ENCODE data around the gene NCAM1. TPM values are rescaled to one million over a fixed set of nuclear protein-coding genes. Genes with fewer than 3 reads are reported as not detected.

The NCAM1 gene
- total RNA-seq, 2 experiments from 2014 or later, result 0.34 TPM; not detected in 1

DNA sequence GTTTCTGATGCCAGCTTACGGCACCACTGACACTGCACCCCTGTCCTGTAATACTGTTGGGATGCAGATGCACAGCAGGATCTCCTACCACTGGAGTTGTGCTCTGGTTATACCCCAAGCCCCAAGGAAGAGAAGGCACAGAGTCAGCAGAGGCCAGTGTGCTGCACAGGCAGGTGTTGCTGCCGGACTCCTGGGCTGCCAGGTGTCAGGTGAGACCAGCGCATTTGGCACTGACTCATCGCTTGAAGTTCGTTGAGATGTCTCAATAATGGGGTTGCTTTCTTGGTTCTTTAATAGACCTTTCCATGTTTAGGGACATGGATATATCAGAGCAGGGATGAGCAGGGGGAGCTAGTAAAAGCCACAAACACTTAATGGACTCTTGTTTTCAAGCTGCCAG is 277.5 kb downstream of the NCAM1 start:
- ChIA-PET CTCF (no interaction called here), POLR2A (no interaction called here)
- DNase-seq (no peak), ATAC-seq (ENCODE audit: poor library complexity) (no peak)
- H3K4me3 Mint-ChIP-seq, result no peak overlapping the region
- peaks cover 35% of the 10 kb centered on the region for H3K27me3 Mint-ChIP-seq
- Histone ChIP-seq H3K4me3 (ENCODE audit: low read length) (no peak overlapping the region), H3K27me3 (ENCODE audit: control insufficient read depth in 1 of 2, insufficient read depth in 2 of 2, low read length in 2 of 2) (peaks cover 0 to 3% of the 10 kb centered on the region in 2 experiments), H3K36me3 (ENCODE audit: insufficient read depth, low read length) (no peaks in the 10 kb centered on the region), H3K4me1 (ENCODE audit: insufficient read depth, low read length) (peaks cover 8% of the 10 kb centered on the region), H3K27ac (ENCODE audit: low read depth in 1 of 2, low read length in 2 of 2) (no peak overlapping the region), H3K9me3 (ENCODE audit: control insufficient read depth in 1 of 2, insufficient read depth in 1 of 2, low read length in 2 of 2) (no peaks in the 10 kb centered on the region)
- intact Hi-C loops (cut with DNase I, micrococcal nuclease), result no loop called here
- TF ChIP-seq, protein P1, sequence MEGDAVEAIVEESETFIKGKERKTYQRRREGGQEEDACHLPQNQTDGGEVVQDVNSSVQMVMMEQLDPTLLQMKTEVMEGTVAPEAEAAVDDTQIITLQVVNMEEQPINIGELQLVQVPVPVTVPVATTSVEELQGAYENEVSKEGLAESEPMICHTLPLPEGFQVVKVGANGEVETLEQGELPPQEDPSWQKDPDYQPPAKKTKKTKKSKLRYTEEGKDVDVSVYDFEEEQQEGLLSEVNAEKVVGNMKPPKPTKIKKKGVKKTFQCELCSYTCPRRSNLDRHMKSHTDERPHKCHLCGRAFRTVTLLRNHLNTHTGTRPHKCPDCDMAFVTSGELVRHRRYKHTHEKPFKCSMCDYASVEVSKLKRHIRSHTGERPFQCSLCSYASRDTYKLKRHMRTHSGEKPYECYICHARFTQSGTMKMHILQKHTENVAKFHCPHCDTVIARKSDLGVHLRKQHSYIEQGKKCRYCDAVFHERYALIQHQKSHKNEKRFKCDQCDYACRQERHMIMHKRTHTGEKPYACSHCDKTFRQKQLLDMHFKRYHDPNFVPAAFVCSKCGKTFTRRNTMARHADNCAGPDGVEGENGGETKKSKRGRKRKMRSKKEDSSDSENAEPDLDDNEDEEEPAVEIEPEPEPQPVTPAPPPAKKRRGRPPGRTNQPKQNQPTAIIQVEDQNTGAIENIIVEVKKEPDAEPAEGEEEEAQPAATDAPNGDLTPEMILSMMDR (IDR thresholded peaks at IDR 0.05), result no peak
- H3K36me3 Mint-ChIP-seq (ENCODE audit: low read depth), result no peaks in the 10 kb centered on the region
- no peak overlapping the region for H3K27ac Mint-ChIP-seq
- no peaks in the 10 kb centered on the region for H3K9me3 Mint-ChIP-seq
- H3K4me1 Mint-ChIP-seq (ENCODE audit: low read depth), result peaks cover 13% of the 10 kb centered on the region

GRCh38 chr11:113240389-113240788 is 279.2 kb downstream of the NCAM1 start:
- CTCF ChIA-PET, result no interaction called here
- no peak overlapping the region for H3K27ac Mint-ChIP-seq
- H3K9me3 Mint-ChIP-seq, result no peaks in the 10 kb centered on the region
- TF ChIP-seq, protein P1 (IDR thresholded peaks at IDR 0.05), result no peak
- H3K27me3 Mint-ChIP-seq, result peaks cover 43% of the 10 kb centered on the region
- Histone ChIP-seq H3K9me3 (ENCODE audit: control insufficient read depth in 1 of 2, insufficient read depth in 1 of 2, low read length in 2 of 2) (no peaks in the 10 kb centered on the region), H3K4me1 (ENCODE audit: insufficient read depth, low read length) (peaks cover 8% of the 10 kb centered on the region), H3K27ac (ENCODE audit: low read depth in 1 of 2, low read length in 2 of 2) (no peak overlapping the region), H3K27me3 (ENCODE audit: control insufficient read depth in 1 of 2, insufficient read depth in 2 of 2, low read length in 2 of 2) (peaks cover 2 to 3% of the 10 kb centered on the region in 2 experiments), H3K36me3 (ENCODE audit: insufficient read depth, low read length) (no peaks in the 10 kb centered on the region), H3K4me3 (ENCODE audit: low read length) (no peak overlapping the region)
- DNase-seq (no peak), ATAC-seq (ENCODE audit: poor library complexity) (no peak)
- peaks cover 14% of the 10 kb centered on the region for H3K4me1 Mint-ChIP-seq (ENCODE audit: low read depth)
- intact Hi-C loops (cut with DNase I, micrococcal nuclease), result no loop called here
- POLR2A ChIA-PET, result no interaction called here
- no peaks in the 10 kb centered on the region for H3K36me3 Mint-ChIP-seq (ENCODE audit: low read depth)
- H3K4me3 Mint-ChIP-seq, result no peak overlapping the region

GRCh38 chr11:113240790-113241635 is 279.8 kb downstream of the NCAM1 start:
- Mint-ChIP-seq H3K27me3 (peaks cover 46% of the 10 kb centered on the region), H3K9me3 (no peaks in the 10 kb centered on the region), H3K27ac (no peak overlapping the region), H3K4me1 (ENCODE audit: low read depth) (peaks cover 14% of the 10 kb centered on the region), H3K36me3 (ENCODE audit: low read depth) (no peaks in the 10 kb centered on the region), H3K4me3 (no peak overlapping the region)
- peaks cover 2 to 3% of the 10 kb centered on the region in 2 experiments for H3K27me3 ChIP-seq (ENCODE audit: control insufficient read depth in 1 of 2, insufficient read depth in 2 of 2, low read length in 2 of 2)
- DNase-seq, result no peak
- H3K4me3 ChIP-seq (ENCODE audit: low read length), result no peak overlapping the region
- ChIA-PET CTCF (no interaction called here), POLR2A (no interaction called here)
- H3K36me3 ChIP-seq (ENCODE audit: insufficient read depth, low read length), result no peaks in the 10 kb centered on the region
- intact Hi-C loops (cut with DNase I, micrococcal nuclease), result no loop called here
- ATAC-seq (ENCODE audit: poor library complexity), result no peak
- no peak overlapping the region for H3K27ac ChIP-seq (ENCODE audit: low read depth in 1 of 2, low read length in 2 of 2)
- peaks cover 8% of the 10 kb centered on the region for H3K4me1 ChIP-seq (ENCODE audit: insufficient read depth, low read length)
- no peaks in the 10 kb centered on the region for H3K9me3 ChIP-seq (ENCODE audit: control insufficient read depth in 1 of 2, insufficient read depth in 1 of 2, low read length in 2 of 2)
- TF ChIP-seq, protein P1 (IDR thresholded peaks at IDR 0.05), result no peak
